ENCODE results near the gene PRKG1.
"Not testable (repeated sequence)": the region's sequence is repeated elsewhere in the genome, so short reads cannot be mapped to it uniquely, and the experiment has no call there.

The PRKG1 gene

GRCh38 chr10:51119441-51119840 is 45.2 kb downstream of the PRKG1 start:
- DNase-seq = no peak

DNA sequence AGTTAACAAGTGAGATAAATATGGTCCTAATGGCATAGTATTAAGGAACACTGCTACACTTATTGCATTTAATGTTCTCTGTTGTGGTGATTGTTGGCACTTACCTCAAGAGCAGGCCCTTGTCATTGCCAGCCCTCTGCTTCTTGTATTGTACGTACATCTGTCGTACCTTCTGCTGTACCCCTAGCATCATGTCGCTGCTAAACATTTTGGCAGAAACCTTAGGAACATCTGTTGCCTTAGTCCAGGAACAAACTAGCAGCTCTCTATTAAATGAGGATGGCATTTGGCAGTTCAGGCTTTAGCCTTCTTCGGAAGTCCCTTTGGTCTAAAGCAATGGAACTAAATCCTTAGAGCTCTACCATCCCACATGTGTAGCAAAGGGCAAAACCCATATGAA is 47.6 kb downstream of the PRKG1 start:
- no peak for DNase-seq

GRCh38 chr10:51124852-51125251 is 50.6 kb downstream of the PRKG1 start:
- no peak for DNase-seq

- no peak for DNase-seq
Measured at GRCh38 chr10:51125518-51125917, 51.2 kb downstream of the PRKG1 start.

GRCh38 chr10:51129946-51130544 is 55.8 kb downstream of the PRKG1 start:
- no peak for DNase-seq

- no peak for DNase-seq
Measured at GRCh38 chr10:51137756-51138529, 63.7 kb downstream of the PRKG1 start.

DNA sequence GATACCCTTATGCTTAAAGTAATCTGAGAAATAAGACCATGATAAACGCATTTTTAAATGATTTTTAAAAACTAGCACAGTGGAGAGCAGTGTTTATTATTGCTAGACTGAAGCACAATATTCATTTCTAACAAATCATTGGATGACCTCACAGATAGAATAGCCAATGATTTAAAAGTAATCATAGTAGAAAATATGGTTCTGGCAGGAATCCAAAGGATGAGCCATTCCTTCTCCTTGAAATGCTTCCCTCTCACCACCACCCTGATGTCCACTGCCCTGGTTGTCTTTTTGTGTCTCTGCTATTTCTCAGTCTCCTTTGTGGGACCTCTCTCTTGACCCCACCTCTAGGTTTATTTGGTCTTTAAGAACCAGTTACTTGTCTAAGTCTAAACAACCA is 64.9 kb downstream of the PRKG1 start:
- no peak for DNase-seq

DNA sequence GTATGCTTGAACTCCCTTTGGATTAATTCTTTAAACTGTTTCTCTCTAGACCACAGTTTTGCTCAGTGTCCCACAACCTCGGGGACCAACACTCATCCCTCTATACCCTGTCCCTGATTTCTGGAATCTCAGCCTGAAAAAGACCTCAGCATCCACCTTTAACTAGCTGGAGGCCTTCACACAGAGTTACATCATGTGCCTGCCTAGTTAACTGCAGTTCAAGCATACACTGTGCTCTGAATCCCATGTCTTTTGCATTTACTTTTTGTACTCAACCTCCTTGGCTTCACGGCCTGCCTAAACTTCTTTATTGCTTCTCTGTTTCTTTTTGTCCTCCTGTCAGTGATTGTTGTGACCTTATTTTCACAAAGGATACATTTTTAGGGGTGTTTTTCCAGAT is 66.7 kb downstream of the PRKG1 start:
- no peak for DNase-seq

GRCh38 chr10:51144161-51144781 is 70.0 kb downstream of the PRKG1 start:
- DNase-seq = no peak

GRCh38 chr10:51145375-51145774 is 71.1 kb downstream of the PRKG1 start:
- no peak for DNase-seq

- DNase-seq = no peak
Measured at GRCh38 chr10:51147644-51148399, 73.5 kb downstream of the PRKG1 start.

- no peak for DNase-seq
Measured at GRCh38 chr10:51156926-51157325, 82.6 kb downstream of the PRKG1 start.

DNA sequence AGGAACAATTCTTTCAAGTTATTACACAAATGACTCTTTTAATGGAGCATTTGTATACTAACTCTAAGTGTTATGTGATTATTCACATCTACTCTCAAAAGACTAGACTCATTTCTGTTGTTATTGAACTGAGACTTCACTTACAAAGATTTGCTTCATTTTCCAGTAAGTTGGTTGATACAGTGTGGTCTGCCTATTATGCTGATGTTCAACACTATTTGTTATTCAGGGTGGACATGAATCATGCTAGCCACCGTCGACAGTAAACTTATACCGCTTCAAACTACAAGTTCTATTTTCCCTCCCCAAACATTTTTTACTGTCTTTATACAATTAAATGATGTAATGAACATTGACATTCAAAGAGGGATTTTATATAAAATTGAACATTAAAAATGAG is 84.5 kb downstream of the PRKG1 start:
- no peak for DNase-seq

- DNase-seq = no peak
Measured at GRCh38 chr10:51159841-51160240, 85.6 kb downstream of the PRKG1 start.

DNA sequence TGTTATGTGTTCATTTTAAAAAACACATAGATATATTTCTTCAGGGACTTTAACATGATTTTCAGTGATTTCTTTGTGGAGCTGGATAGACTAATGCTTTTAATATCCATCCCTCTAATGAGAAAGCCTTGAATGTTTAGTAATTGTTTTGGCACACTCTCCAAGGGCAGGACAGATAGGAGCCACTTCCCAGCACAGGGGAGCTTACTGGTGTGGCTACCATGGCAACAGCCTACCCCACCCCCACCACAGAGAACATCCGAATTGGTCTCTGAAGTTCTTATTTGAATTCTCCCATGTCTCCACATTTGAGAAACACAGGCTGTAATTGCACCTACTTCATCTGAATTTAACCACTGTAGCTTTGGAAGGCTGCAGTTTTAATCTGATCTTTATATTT is 87.7 kb downstream of the PRKG1 start:
- DNase-seq = no peak

- not testable (repeated sequence) for DNase-seq
Measured at GRCh38 chr10:51163380-51164049, 89.2 kb downstream of the PRKG1 start.

DNA sequence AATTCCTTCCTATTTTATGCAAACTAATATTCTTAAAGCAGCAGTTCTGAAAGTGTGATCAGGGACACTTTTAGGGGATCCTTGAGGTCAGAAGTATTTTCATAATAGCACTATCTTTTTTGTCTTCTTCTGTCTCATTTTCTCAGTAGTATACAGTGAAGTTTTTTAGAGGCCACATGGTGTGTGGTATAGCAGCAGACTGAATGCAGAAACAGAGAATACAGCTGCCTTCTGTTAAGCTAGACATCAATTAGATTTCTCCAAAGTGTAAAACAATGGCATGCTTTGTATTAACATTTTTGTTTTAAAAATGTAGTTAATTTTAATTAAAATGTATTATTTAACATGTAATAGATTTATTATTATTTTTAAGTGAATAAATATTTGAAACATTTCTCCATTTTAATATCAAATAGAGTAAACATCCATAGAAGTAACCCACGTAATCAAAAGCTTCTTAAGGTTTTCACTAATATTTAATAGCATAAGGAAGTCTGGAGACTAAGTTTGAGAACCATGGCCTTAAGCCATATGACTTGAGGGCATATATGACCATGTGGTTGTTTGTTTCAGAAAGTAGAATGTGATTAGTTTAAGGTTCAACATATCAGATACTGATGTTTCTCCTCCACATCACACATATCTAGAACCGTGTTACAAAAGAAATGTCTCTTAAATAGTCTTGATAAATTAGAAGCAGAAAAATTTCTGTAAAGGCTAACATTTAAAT is 94.0 kb downstream of the PRKG1 start:
- no peak for DNase-seq

DNA sequence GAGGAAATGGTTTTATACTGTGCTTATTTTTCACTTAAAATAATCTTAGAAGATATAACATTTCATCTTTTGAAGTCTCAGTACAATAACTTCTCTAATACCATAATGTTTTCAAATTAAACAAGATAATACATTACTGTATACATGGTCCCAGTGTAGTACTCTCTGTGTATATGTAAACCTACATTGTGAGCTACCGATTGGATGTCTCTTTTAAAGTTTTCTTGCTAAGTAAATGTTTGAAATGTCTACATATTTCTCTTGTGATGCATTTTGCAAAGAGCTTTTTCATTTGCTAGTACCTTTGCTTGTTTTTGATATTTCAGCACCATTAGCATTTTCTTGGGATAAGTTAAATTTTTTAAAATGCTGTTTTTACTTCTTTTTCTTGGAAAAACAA is 94.8 kb downstream of the PRKG1 start:
- DNase-seq = no peak

GRCh38 chr10:51170518-51171245 is 96.4 kb downstream of the PRKG1 start:
- DNase-seq = no peak

GRCh38 chr10:51171946-51172345 is 97.7 kb downstream of the PRKG1 start:
- no peak for DNase-seq

GRCh38 chr10:51176976-51177695 is 102.8 kb downstream of the PRKG1 start:
- DNase-seq = no peak
